Skin of body (tissue), 2 donors: ENCODE data around the gene PWP1. TPM values are rescaled to one million over a fixed set of nuclear protein-coding genes. Genes with fewer than 3 reads are reported as not detected.
"Not testable (repeated sequence)": the region's sequence is repeated elsewhere in the genome, so short reads cannot be mapped to it uniquely, and the experiment has no call there.

ENCODE experiments used
- DNase-seq: peaks from one replicate; lab custom pipeline; 2025; lab: John Stamatoyannopoulos, UW
- total RNA-seq: library from RNA; depleted of rRNA; stranded (reverse); fragments of >200 nt; gene quantifications from one replicate; pipeline ENCODE4 v1.2.3, GENCODE V29; 2014

Gene PWP1
- total RNA-seq, 1 donor from 2014 or later = 33.6 TPM

- no peak for DNase-seq
These were observed 17.1 kb upstream of the PWP1 start for GRCh38 chr12:107668320-107669098.

- no peak for DNase-seq
These were observed 15.7 kb upstream of the PWP1 start for GRCh38 chr12:107669946-107670345.

GRCh38 chr12:107670999-107671643 lies 14.5 kb upstream of the PWP1 start:
- no peak for DNase-seq

- no peak for DNase-seq
These were observed 7.9 kb upstream of the PWP1 start for GRCh38 chr12:107677671-107678070.

- DNase-seq = no peak
These were observed 6.3 kb upstream of the PWP1 start for GRCh38 chr12:107679336-107679735.

- no peak for DNase-seq
These were observed 4.2 kb upstream of the PWP1 start for GRCh38 chr12:107681455-107681835.

- no peak for DNase-seq
These were observed 3.5 kb upstream of the PWP1 start for GRCh38 chr12:107681836-107682820.

GRCh38 chr12:107684029-107684795 lies 1.4 kb upstream of the PWP1 start:
- DNase-seq = peak; percentile 6

GRCh38 chr12:107684990-107685359 lies 624 bp upstream of the PWP1 start:
- peak; percentile 52 for DNase-seq

- not testable (repeated sequence) for DNase-seq
These were observed 10.2 kb downstream of the PWP1 start for GRCh38 chr12:107695772-107696171.

GRCh38 chr12:107702106-107702505 lies 16.5 kb downstream of the PWP1 start:
- no peak for DNase-seq

- no peak for DNase-seq
These were observed 18.4 kb downstream of the PWP1 start for GRCh38 chr12:107704041-107704440.

- DNase-seq = not testable (repeated sequence)
These were observed 19.9 kb downstream of the PWP1 start for GRCh38 chr12:107705522-107705921.

- no peak for DNase-seq
These were observed 30.2 kb downstream of the PWP1 start for GRCh38 chr12:107715780-107716179.

- no peak for DNase-seq
These were observed 33.0 kb downstream of the PWP1 start for GRCh38 chr12:107718606-107719005.

GRCh38 chr12:107727327-107727726 lies 41.7 kb downstream of the PWP1 start:
- not testable (repeated sequence) for DNase-seq

- DNase-seq = not testable (repeated sequence)
These were observed 42.1 kb downstream of the PWP1 start for GRCh38 chr12:107727742-107728141.

GRCh38 chr12:107730618-107731341 lies 45.2 kb downstream of the PWP1 start:
- no peak for DNase-seq

- no peak for DNase-seq
These were observed 45.8 kb downstream of the PWP1 start for GRCh38 chr12:107731366-107731765.

GRCh38 chr12:107732365-107732764 lies 46.8 kb downstream of the PWP1 start:
- DNase-seq = no peak
